ENCODE data around the gene CAMK1D. TPM values are rescaled to one million over a fixed set of nuclear protein-coding genes. Genes with fewer than 3 reads are reported as not detected.

CAMK1D gene
- total RNA-seq, 2 donors from 2014 or later: 4.8 to 14.5 TPM

- no peaks in the 10 kb centered on the region for H3K4me1 ChIP-seq (replicated peaks)
- H3K4me3 ChIP-seq: no peak overlapping the region
- H3K27me3 ChIP-seq (replicated peaks; ENCODE audit: insufficient read depth): no peaks in the 10 kb centered on the region
- intact Hi-C loops (cut with DNase I): no loop called here
- 86% methylated on average over 8 of the region's 8 CpGs for WGBS
- no peak overlapping the region for H3K27ac ChIP-seq
- no peaks in the 10 kb centered on the region for H3K9me3 ChIP-seq
- no peak for DNase-seq (ENCODE audit: low spot score)
- H3K36me3 ChIP-seq: no peaks in the 10 kb centered on the region
- TF ChIP-seq CTCF (IDR thresholded peaks at IDR 0.05): no peak
These were observed 212.0 kb downstream of the CAMK1D start for GRCh38 chr10:12561307-12561706.

GRCh38 chr10:12561720-12562119, 212.4 kb downstream of the CAMK1D start:
- no peak for DNase-seq (ENCODE audit: low spot score)
- H3K36me3 ChIP-seq: no peaks in the 10 kb centered on the region
- no peaks in the 10 kb centered on the region for H3K27me3 ChIP-seq (replicated peaks; ENCODE audit: insufficient read depth)
- no peak overlapping the region for H3K4me3 ChIP-seq
- H3K27ac ChIP-seq: no peak overlapping the region
- no peak for TF ChIP-seq CTCF (IDR thresholded peaks at IDR 0.05)
- intact Hi-C loops (cut with DNase I): no loop called here
- H3K9me3 ChIP-seq: no peaks in the 10 kb centered on the region
- H3K4me1 ChIP-seq (replicated peaks): no peaks in the 10 kb centered on the region

GRCh38 chr10:12563489-12563888, 214.1 kb downstream of the CAMK1D start:
- intact Hi-C loops (cut with DNase I): no loop called here
- H3K27ac ChIP-seq: no peak overlapping the region
- TF ChIP-seq POLR2AphosphoS5 (IDR thresholded peaks at IDR 0.05): no peak
- TF ChIP-seq CTCF (IDR thresholded peaks at IDR 0.05): no peak
- no peak overlapping the region for H3K4me3 ChIP-seq
- no peaks in the 10 kb centered on the region for H3K27me3 ChIP-seq (replicated peaks; ENCODE audit: insufficient read depth)
- no peak for DNase-seq (ENCODE audit: low spot score)
- H3K9me3 ChIP-seq: no peaks in the 10 kb centered on the region
- 74% methylated on average over 3 of the region's 3 CpGs for WGBS
- H3K4me1 ChIP-seq (replicated peaks): no peaks in the 10 kb centered on the region
- no peaks in the 10 kb centered on the region for H3K36me3 ChIP-seq

- 51% methylated on average over 2 of the region's 2 CpGs for WGBS
These were observed 214.8 kb downstream of the CAMK1D start for GRCh38 chr10:12564173-12564572.

GRCh38 chr10:12566161-12567115, 217.1 kb downstream of the CAMK1D start:
- H3K27ac ChIP-seq: peak overlapping the region; percentile 17 to 40

More at GRCh38 chr10:12564173-12564572, 214.8 kb downstream of the CAMK1D start:
- no peaks in the 10 kb centered on the region for H3K9me3 ChIP-seq
- H3K27ac ChIP-seq: no peak overlapping the region
- H3K27me3 ChIP-seq (replicated peaks; ENCODE audit: insufficient read depth): no peaks in the 10 kb centered on the region
- no peaks in the 10 kb centered on the region for H3K36me3 ChIP-seq
- no peak overlapping the region for H3K4me3 ChIP-seq
- TF ChIP-seq POLR2A (IDR thresholded peaks at IDR 0.05): no peak
- DNase-seq (ENCODE audit: low spot score): no peak
- intact Hi-C loops (cut with DNase I): no loop called here
- no peaks in the 10 kb centered on the region for H3K4me1 ChIP-seq (replicated peaks)

More at GRCh38 chr10:12566161-12567115, 217.1 kb downstream of the CAMK1D start:
- Histone ChIP-seq H3K4me1 (replicated peaks) (no peaks in the 10 kb centered on the region), H3K27me3 (replicated peaks; ENCODE audit: insufficient read depth) (no peaks in the 10 kb centered on the region), H3K9me3 (no peaks in the 10 kb centered on the region), H3K4me3 (no peak overlapping the region), H3K36me3 (no peaks in the 10 kb centered on the region)
- WGBS: 68% methylated on average over 20 of the region's 20 CpGs
- TF ChIP-seq POLR2AphosphoS5 (IDR thresholded peaks at IDR 0.05) (no peak), CTCF (IDR thresholded peaks at IDR 0.05) (no peak), POLR2A (IDR thresholded peaks at IDR 0.05) (no peak)
- intact Hi-C loops (cut with DNase I): no loop called here
- no peak for DNase-seq (ENCODE audit: low spot score)
